Activated T-cell treated with anti-CD3 and anti-CD28 coated beads for 4 hours (primary cell): ENCODE measurements around the gene DBN1.

Source experiments
- DNase-seq: peaks from one replicate; pipeline ENCODE4 v3.0.0-alpha.2; 2020

DBN1 gene

GRCh38 chr5:177473443-177474001 lies at the start of gene DBN1:
Gene DBN1, minus strand, starts transcription at chr5:177473634. Its CDS starts 113 bp downstream, at chr5:177473521.
- no peak for DNase-seq

GRCh38 chr5:177520916-177521513 lies 47.6 kb upstream of the DBN1 start:
- no peak for DNase-seq

- DNase-seq: no peak
These were observed 46.8 kb upstream of the DBN1 start for GRCh38 chr5:177520271-177520670.

- no peak for DNase-seq
These were observed 46.2 kb upstream of the DBN1 start for GRCh38 chr5:177519463-177520235.

- peak; percentile 89 for DNase-seq
These were observed 43.5 kb upstream of the DBN1 start, which contains the start of gene DDX41 for GRCh38 chr5:177516601-177517568. Gene DDX41, minus strand, starts transcription at chr5:177516961. Its CDS starts 16 bp downstream, at chr5:177516945.

GRCh38 chr5:177515580-177515979 lies 42.1 kb upstream of the DBN1 start:
- DNase-seq: no peak

- no peak for DNase-seq
These were observed 41.1 kb upstream of the DBN1 start for GRCh38 chr5:177514541-177514940.

- no peak for DNase-seq
These were observed 40.1 kb upstream of the DBN1 start for GRCh38 chr5:177513500-177513899.

GRCh38 chr5:177512736-177513380 lies 39.4 kb upstream of the DBN1 start:
- DNase-seq: no peak

GRCh38 chr5:177511796-177512675 lies 38.6 kb upstream of the DBN1 start:
- no peak for DNase-seq

GRCh38 chr5:177511181-177511580 lies 37.7 kb upstream of the DBN1 start:
- no peak for DNase-seq

GRCh38 chr5:177510567-177511053 lies 37.2 kb upstream of the DBN1 start:
- no peak for DNase-seq

GRCh38 chr5:177509991-177510566 lies 36.6 kb upstream of the DBN1 start:
- no peak for DNase-seq

GRCh38 chr5:177509381-177509951 lies 36.0 kb upstream of the DBN1 start, which contains the start of gene DOK3:
Gene DOK3, minus strand, starts transcription at chr5:177509826. Its CDS starts 286 bp downstream, at chr5:177509540.
- DNase-seq: no peak

- DNase-seq: no peak
These were observed 35.4 kb upstream of the DBN1 start for GRCh38 chr5:177508837-177509236.

- DNase-seq: no peak
These were observed 34.8 kb upstream of the DBN1 start for GRCh38 chr5:177508221-177508611.

GRCh38 chr5:177507596-177508220 lies 34.3 kb upstream of the DBN1 start:
- DNase-seq: no peak

GRCh38 chr5:177507165-177507564 lies 33.7 kb upstream of the DBN1 start:
- DNase-seq: no peak

- no peak for DNase-seq
These were observed 31.6 kb upstream of the DBN1 start for GRCh38 chr5:177505075-177505474.
